ENCODE data around the gene SCAF4.
"Not testable (repeated sequence)": the region's sequence is repeated elsewhere in the genome, so short reads cannot be mapped to it uniquely, and the experiment has no call there.

SCAF4 gene

GRCh38 chr21:31644643-31645042, 87.3 kb downstream of the SCAF4 start:
- no peak for DNase-seq (ENCODE audit: low spot score)

GRCh38 chr21:31641416-31641922, 90.4 kb downstream of the SCAF4 start:
- no peak for DNase-seq (ENCODE audit: low spot score)

- DNase-seq (ENCODE audit: low spot score) = no peak
Measured at GRCh38 chr21:31636874-31637273, 95.0 kb downstream of the SCAF4 start.

GRCh38 chr21:31634993-31635392, 96.9 kb downstream of the SCAF4 start:
- no peak for DNase-seq (ENCODE audit: low spot score)

GRCh38 chr21:31631881-31632280, 100.0 kb downstream of the SCAF4 start:
- DNase-seq (ENCODE audit: low spot score) = not testable (repeated sequence)

- no peak for DNase-seq (ENCODE audit: low spot score)
Measured at GRCh38 chr21:31629972-31630711, 101.8 kb downstream of the SCAF4 start.

GRCh38 chr21:31624961-31625491, 106.9 kb downstream of the SCAF4 start:
- DNase-seq (ENCODE audit: low spot score) = no peak

- no peak for DNase-seq (ENCODE audit: low spot score)
Measured at GRCh38 chr21:31624181-31624580, 107.7 kb downstream of the SCAF4 start.

GRCh38 chr21:31623664-31624063, 108.3 kb downstream of the SCAF4 start:
- DNase-seq (ENCODE audit: low spot score) = peak; percentile 43

- no peak for DNase-seq (ENCODE audit: low spot score)
Measured at GRCh38 chr21:31622397-31622796, 109.5 kb downstream of the SCAF4 start.
